Glomerular visceral epithelial cell (primary cell): ENCODE measurements around the gene TSPYL6.

Source experiments
- DNase-seq: peaks from one replicate; pipeline ENCODE4 v3.0.0-alpha.2; 2016; ENCODE audit errors: extremely low spot score

Gene TSPYL6

GRCh38 chr2:54258166-54258565 lies 2.1 kb upstream of the TSPYL6 start:
- no peak for DNase-seq

DNA sequence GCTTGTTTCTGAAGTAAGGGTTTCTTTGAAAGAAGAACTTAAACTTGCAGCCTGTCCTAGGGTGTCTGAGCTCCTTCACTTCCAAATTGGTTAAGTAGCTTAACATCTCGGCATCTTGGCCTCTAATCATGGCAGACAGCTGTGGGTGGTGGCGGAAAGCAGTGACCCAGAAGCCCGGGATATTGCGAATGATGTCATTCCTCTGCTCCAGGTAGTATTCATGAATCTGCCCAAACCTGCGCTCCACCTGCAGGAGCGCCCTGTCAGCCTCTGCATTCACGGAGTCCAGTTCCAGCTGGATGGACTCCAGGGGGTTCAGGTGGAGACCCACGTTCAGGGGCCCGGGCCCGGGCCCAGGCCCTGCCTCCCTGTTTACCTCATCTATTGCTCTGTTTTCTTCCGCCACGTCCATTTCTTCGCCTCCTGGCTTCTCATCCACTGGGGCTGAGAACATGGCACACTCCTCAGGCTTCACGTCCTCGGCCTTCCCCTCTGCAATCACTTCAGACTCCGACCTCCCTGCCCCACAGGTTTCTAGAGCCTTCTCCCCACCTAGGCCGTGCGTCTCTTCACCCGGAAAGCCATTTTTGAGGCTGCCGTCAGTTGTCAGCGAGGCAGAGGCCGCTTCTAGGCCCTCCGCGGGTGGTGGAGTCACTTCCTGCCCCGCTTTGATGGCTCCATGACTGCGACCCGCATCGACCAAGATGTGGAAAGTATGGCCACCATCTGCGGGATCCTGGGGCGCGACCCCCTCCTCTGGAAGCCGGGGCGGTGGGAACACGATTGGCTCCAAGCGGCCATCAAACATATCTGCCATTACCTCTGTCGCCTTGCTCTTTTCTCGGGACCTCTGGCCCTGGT lies 569 bp downstream of the TSPYL6 start:
- DNase-seq = no peak

DNA sequence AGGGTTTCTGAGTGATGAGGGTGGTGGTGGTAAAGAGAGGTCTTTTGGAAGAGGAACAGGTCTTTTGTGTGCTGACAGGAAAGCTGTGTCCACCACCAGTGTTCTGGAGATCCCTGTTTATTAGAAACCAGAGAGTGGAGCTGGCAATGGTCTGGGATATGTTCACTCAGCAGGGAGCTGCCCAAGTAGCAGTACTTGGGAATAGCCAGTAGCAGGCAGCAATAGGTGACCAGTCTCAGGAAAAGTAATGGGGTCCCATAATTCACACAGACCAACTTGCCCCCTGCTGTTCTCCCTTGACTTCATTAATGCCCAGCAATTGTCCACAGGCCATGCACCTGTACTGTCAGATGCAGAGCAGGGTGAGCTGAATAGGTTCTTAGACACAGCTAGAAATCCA lies 1.8 kb downstream of the TSPYL6 start:
- no peak for DNase-seq

- no peak for DNase-seq
Measured at GRCh38 chr2:54249629-54250028, 6.4 kb downstream of the TSPYL6 start.

DNA sequence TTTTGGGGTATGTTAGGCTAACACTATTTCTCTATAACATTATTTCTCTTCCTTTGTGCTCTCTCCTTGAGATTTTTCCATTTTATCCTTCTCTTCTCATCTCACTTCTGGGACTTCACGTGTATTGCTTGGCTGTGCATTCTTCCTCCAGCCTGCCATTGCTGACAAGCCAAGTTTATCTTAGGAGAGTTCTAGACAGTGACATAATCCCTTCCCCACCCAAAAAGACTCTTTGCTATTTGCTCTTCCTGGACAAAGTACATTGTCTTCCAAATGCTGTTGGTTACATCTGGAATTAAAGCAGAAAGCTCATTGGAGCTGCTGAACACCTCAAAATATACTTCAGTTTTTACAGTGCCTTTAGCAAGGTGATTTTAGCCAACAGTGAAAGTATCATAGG lies 8.9 kb downstream of the TSPYL6 start:
- DNase-seq = no peak

- no peak for DNase-seq
Measured at GRCh38 chr2:54240515-54241469, 15.2 kb downstream of the TSPYL6 start.

DNA sequence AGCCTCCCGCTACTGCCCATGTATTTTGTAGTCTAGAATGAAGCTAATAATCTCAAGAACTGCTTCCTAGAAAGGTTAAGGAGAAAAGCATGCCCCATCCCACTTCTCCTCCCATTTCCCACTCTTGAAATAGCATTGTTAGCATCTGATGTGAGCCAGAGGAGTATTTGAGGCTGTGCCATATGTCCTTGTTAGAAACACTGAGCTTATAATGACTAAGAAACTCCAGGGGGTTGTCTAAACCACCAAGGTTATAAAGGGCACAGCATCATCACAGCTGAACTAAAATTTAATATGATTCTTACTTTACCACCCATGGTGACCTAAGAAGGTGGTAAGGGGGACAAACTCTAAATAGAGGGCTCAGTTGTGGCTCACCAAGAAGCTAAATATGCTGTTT lies 16.6 kb downstream of the TSPYL6 start:
- peak; percentile 64 for DNase-seq

- no peak for DNase-seq
Measured at GRCh38 chr2:54237428-54237827, 18.6 kb downstream of the TSPYL6 start.

DNA sequence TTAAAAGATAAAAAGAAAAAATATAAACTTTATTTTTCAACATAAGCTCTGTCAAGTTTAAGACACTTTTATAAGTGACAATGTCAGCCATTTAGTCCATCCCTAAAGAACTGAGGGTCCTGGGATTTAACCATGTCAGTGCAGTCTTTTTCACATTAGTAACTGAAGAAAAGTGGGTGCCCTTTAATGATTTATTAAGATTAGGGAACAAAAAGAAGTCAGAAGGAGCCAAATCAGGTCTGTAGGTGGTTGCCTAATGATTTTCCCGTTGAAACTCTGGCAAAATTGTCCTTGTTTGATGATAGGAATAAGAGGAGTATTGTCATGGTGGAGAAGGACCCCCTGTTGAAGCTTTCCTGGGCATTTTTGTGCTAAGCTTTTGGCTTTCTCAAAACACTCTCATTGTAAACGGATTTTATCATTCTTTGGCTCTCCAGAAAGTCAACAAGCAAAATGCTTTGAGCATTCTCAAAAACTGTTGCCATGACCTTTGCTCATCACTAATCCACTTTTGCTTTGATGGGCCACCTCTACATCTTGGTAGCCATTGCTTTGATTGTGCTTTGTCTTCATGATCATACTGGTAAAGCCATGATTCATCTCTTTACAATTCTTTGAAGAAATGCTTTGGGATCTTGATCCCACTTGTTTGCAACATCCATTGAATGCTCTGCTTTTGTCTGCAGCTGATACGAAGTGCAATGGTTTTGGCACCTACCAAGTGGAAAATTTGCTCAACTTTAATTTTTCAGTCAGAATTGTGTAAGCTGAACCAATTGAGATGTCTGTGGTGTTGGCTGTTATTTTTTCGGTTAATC lies 22.0 kb downstream of the TSPYL6 start:
- no peak for DNase-seq

GRCh38 chr2:54228945-54229344 lies 27.1 kb downstream of the TSPYL6 start:
- no peak for DNase-seq

GRCh38 chr2:54227798-54228197 lies 28.2 kb downstream of the TSPYL6 start:
- no peak for DNase-seq

GRCh38 chr2:54226260-54226659 lies 29.8 kb downstream of the TSPYL6 start:
- no peak for DNase-seq

DNA sequence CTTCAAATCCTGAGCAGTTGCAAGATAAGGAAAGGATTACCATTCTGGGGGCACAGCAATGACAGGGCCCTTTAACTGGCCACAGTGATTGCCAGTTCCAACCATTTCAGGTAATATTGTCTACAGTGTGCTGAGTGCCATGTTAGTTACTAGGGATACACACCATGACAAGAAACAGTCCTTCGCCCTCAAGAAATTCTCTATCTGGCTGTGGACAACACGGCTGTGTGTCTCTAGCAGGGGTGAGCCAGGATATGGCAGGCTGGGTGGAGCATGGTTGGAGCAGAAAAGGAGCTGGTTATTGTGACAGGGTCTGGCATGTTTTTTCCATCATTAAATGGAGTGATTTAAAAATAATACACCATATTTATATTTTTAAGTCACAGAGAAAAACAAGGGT lies 31.0 kb downstream of the TSPYL6 start:
- no peak for DNase-seq

DNA sequence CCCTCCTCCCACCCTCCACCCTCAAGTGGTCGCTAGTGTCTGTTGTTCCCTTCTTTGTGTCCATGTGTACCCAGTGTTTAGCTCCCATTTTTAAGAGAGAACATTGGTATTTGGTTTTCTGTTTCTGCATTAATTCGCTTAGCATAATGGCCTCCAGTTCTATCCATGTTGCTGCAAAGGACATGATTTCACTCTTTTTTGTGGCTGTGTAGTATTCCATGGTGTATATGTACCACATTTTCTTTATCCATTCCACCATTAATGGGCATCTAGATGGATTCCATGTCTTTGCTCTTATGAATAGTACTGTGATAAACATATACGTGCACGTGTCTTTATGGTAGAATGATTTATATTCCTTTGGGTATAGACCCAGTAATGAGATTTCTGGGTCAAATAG lies 42.9 kb downstream of the TSPYL6 start:
- DNase-seq = no peak

GRCh38 chr2:54212456-54212855 lies 43.6 kb downstream of the TSPYL6 start:
- peak; percentile 85 for DNase-seq

GRCh38 chr2:54209379-54209778 lies 46.6 kb downstream of the TSPYL6 start:
- no peak for DNase-seq

- DNase-seq = no peak
Measured at GRCh38 chr2:54208364-54209240, 47.4 kb downstream of the TSPYL6 start.

GRCh38 chr2:54207666-54208195 lies 48.3 kb downstream of the TSPYL6 start:
- no peak for DNase-seq

GRCh38 chr2:54206596-54206995 lies 49.4 kb downstream of the TSPYL6 start:
- peak; percentile 27 for DNase-seq

GRCh38 chr2:54204476-54204875 lies 51.6 kb downstream of the TSPYL6 start:
- no peak for DNase-seq
